H9 (cell line): ENCODE data around the gene AMOTL1. TPM values are rescaled to one million over a fixed set of nuclear protein-coding genes. Genes with fewer than 3 reads are reported as not detected.
"Not testable (repeated sequence)": the region's sequence is repeated elsewhere in the genome, so short reads cannot be mapped to it uniquely, and the experiment has no call there.

ENCODE experiments used
- DNase-seq: peaks from one replicate; pipeline ENCODE4 v3.0.0-alpha.2; 2017
- H2AFZ ChIP-seq: one replicate; pipeline ENCODE4 v1.6.1; 2013; ENCODE audit warnings: mild to moderate bottlenecking, low read length, control low read depth, moderate library complexity
- H2AK5ac ChIP-seq: 2 replicates; pipeline ENCODE4 v1.6.1; 2013; ENCODE audit warnings: low read length, control low read depth, mixed read lengths; ENCODE audit not compliant: insufficient read length
- H2BK120ac ChIP-seq: one replicate; pipeline ENCODE4 v1.6.1; 2013; ENCODE audit warnings: low read depth, mild to moderate bottlenecking, low read length, control low read depth, inconsistent platforms; ENCODE audit not compliant: poor library complexity, severe bottlenecking
- H2BK12ac ChIP-seq: 2 replicates; pipeline ENCODE4 v1.6.1; 2013; ENCODE audit warnings: low read length, control low read depth, mixed read lengths, low read depth; ENCODE audit not compliant: insufficient read length
- H2BK15ac ChIP-seq: 2 replicates; pipeline ENCODE4 v1.6.1; 2013; ENCODE audit warnings: low read depth, low read length, control low read depth
- H2BK20ac ChIP-seq: one replicate; pipeline ENCODE4 v1.6.1; 2013; ENCODE audit warnings: low read depth, mild to moderate bottlenecking, low read length, control low read depth, inconsistent platforms; ENCODE audit not compliant: poor library complexity, severe bottlenecking
- H2BK5ac ChIP-seq: 2 replicates; pipeline ENCODE4 v1.6.1; 2013; ENCODE audit warnings: low read length, control low read depth, mixed read lengths; ENCODE audit not compliant: insufficient read length
- H3K14ac ChIP-seq: 2 replicates; pipeline ENCODE4 v1.6.1; 2013; ENCODE audit warnings: low read length, control low read depth; ENCODE audit not compliant: insufficient read depth
- H3K18ac ChIP-seq: 2 replicates; pipeline ENCODE4 v1.6.1; 2013; ENCODE audit warnings: low read depth, mild to moderate bottlenecking, mixed read lengths, low read length, control low read depth; ENCODE audit not compliant: insufficient read length
- H3K23ac ChIP-seq: 2 replicates; pipeline ENCODE4 v1.6.1; 2013; ENCODE audit warnings: low read length, control low read depth, mixed read lengths, low read depth; ENCODE audit not compliant: insufficient read length
- H3K23me2 ChIP-seq: 2 replicates; pipeline ENCODE4 v1.6.1; 2013; ENCODE audit warnings: low read depth, mild to moderate bottlenecking, mixed read lengths, low read length, control low read depth; ENCODE audit not compliant: insufficient read length, poor library complexity, severe bottlenecking
- H3K27ac ChIP-seq: 2 replicates; pipeline ENCODE4 v1.5.1; 2013; ENCODE audit warnings: low read length, control low read depth, mixed read lengths, low read depth; ENCODE audit not compliant: insufficient read length
- H3K27me3 ChIP-seq: 2 replicates; pipeline ENCODE4 v1.6.1; 2013; ENCODE audit warnings: low read length, control low read depth, inconsistent platforms; ENCODE audit not compliant: insufficient read depth
- H3K4ac ChIP-seq: 2 replicates; pipeline ENCODE4 v1.6.1; 2013; ENCODE audit warnings: low read depth, mild to moderate bottlenecking, control low read depth, inconsistent platforms, low read length, moderate library complexity
- H3K4me1 ChIP-seq: 2 replicates; pipeline ENCODE4 v1.6.1; 2013; ENCODE audit warnings: low read length, control low read depth, inconsistent platforms; ENCODE audit not compliant: insufficient read depth
- H3K4me2 ChIP-seq: 2 replicates; pipeline ENCODE4 v1.6.1; 2013; ENCODE audit warnings: low read length, control low read depth, mixed read lengths; ENCODE audit not compliant: insufficient read length, insufficient read depth
- H3K56ac ChIP-seq: 2 replicates; pipeline ENCODE4 v1.6.1; 2013; ENCODE audit warnings: low read depth, mild to moderate bottlenecking, mixed read lengths, low read length, control low read depth; ENCODE audit not compliant: insufficient read length
- H3K79me1 ChIP-seq: 2 replicates; pipeline ENCODE4 v1.6.1; 2013; ENCODE audit warnings: low read depth, mild to moderate bottlenecking, moderate library complexity, low read length, control low read depth, inconsistent platforms; ENCODE audit not compliant: insufficient read depth, poor library complexity, severe bottlenecking
- H3K79me2 ChIP-seq: 2 replicates; pipeline ENCODE4 v1.6.1; 2013; ENCODE audit warnings: low read length, control low read depth, inconsistent platforms; ENCODE audit not compliant: insufficient read depth
- H3K9ac ChIP-seq: 2 replicates; pipeline ENCODE4 v1.6.1; 2013; ENCODE audit warnings: low read length, control low read depth, mixed read lengths; ENCODE audit not compliant: insufficient read length; ENCODE audit errors: extremely low read depth
- H3K9me3 ChIP-seq: one replicate; pipeline ENCODE4 v1.6.1; 2013; ENCODE audit warnings: low read depth, low read length, inconsistent platforms; ENCODE audit not compliant: control insufficient read depth
- H3T11ph ChIP-seq: one replicate; pipeline ENCODE4 v1.6.1; 2013; ENCODE audit warnings: mild to moderate bottlenecking, low read length, control low read depth, inconsistent platforms
- H4K20me1 ChIP-seq: one replicate; pipeline ENCODE4 v1.6.1; 2013; ENCODE audit not compliant: control insufficient read depth, insufficient read length, insufficient read depth
- H4K5ac ChIP-seq: 2 replicates; pipeline ENCODE4 v1.6.1; 2013; ENCODE audit warnings: low read depth, mild to moderate bottlenecking, mixed read lengths, low read length, control low read depth; ENCODE audit not compliant: insufficient read length
- H4K8ac ChIP-seq: replicated peaks from 2 replicates; pipeline ENCODE4 v1.6.1; 2013; ENCODE audit warnings: low read length, control low read depth, mixed read lengths, low read depth; ENCODE audit not compliant: insufficient read length
- H4K91ac ChIP-seq: 2 replicates; pipeline ENCODE4 v1.6.1; 2013; ENCODE audit warnings: low read depth, mild to moderate bottlenecking, moderate library complexity, mixed read lengths, low read length, control low read depth; ENCODE audit not compliant: insufficient read length
- H3K27ac Mint-ChIP-seq, 3 experiments: 2 replicates in 2 of 3; 3 replicates in 1 of 3; pipeline ENCODE4 v1.8.0; 2020 to 2021; ENCODE audit warnings: mixed read lengths in 3 of 3, mild to moderate bottlenecking in 1 of 3, moderate library complexity in 1 of 3
- H3K27me3 Mint-ChIP-seq: 2 replicates; pipeline ENCODE4 v1.8.0; 2021; ENCODE audit warnings: low read depth, mild to moderate bottlenecking, moderate library complexity, mixed read lengths
- H3K36me3 Mint-ChIP-seq, 3 experiments: 2 replicates in 2 of 3; 3 replicates in 1 of 3; pipeline ENCODE4 v1.8.0; 2020 to 2021; ENCODE audit warnings: low read depth in 3 of 3, mixed read lengths in 3 of 3; ENCODE audit not compliant: insufficient read depth in 1 of 3
- H3K4me1 Mint-ChIP-seq, 2 experiments: 2 replicates each; pipeline ENCODE4 v1.8.0; 2020; ENCODE audit warnings: mixed read lengths in 2 of 2
- H3K4me3 Mint-ChIP-seq, 2 experiments: 2 replicates in 1 of 2; 3 replicates in 1 of 2; pipeline ENCODE4 v1.8.0; 2020 to 2021; ENCODE audit warnings: mild to moderate bottlenecking in 2 of 2, mixed read lengths in 2 of 2, moderate library complexity in 1 of 2
- H3K9me3 Mint-ChIP-seq, 2 experiments: 2 replicates in 1 of 2; 3 replicates in 1 of 2; pipeline ENCODE4 v1.8.0; 2020; ENCODE audit warnings: mild to moderate bottlenecking in 2 of 2, mixed read lengths in 2 of 2, moderate library complexity in 1 of 2
- WGBS: extraction: QIAGEN DNeasy Blood & Tissue Kit; methylation state at CpG from one replicate; pipeline ENCODE4 v1.1.7; 2013; ENCODE audit warnings: missing lambda C conversion rate, low lambda C conversion rate, mixed read lengths; ENCODE audit not compliant: insufficient read length; ENCODE audit errors: extremely low coverage; 5-methylcytosine and 5-hydroxymethylcytosine counted together
- total RNA-seq: library from RNA; stranded (reverse); gene quantifications from 2 replicates; pipeline ENCODE4 v1.2.1, GENCODE V29; 2021
- TF ChIP-seq, protein P1 (sequence below): fragments of 200-600 bp; sonication (generic); conservative IDR thresholded peaks from 3 replicates; pipeline ENCODE4 v1.8.0; 2021; ENCODE audit warnings: antibody characterized with exemption, mild to moderate bottlenecking

AMOTL1 gene
- total RNA-seq, 1 experiment from 2014 or later = 18.5 TPM

DNA sequence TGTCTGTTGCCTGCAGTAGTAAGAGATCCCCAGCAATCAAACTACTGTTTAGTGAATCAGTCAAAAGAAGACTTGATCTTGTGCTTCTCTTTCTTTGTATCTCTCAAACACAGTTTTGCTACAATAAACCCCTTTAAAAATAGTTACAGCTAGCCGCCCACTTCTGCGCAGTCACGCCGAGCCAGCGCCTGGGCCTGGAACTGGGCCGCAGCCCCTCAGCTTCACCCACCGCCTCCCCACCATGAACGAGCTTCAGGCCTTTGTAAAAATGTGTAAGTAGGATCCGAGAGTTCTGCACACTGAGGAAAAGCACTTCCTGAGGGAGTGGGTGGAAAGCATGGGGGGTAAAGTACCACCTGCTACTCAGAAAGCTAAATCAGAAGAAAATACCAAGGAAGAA lies 144.7 kb downstream of the AMOTL1 start:
- Histone ChIP-seq H3K9ac (no peak overlapping the region), H2AFZ (no peak overlapping the region), H3K4me1 (no peaks in the 10 kb centered on the region), H3K9me3 (no peaks in the 10 kb centered on the region), H4K91ac (no peak overlapping the region), H3K79me1 (no peaks in the 10 kb centered on the region), H2BK120ac (no peak overlapping the region), H2BK15ac (no peak overlapping the region), H3T11ph (no peak overlapping the region), H3K4ac (no peak overlapping the region), H3K79me2 (no peaks in the 10 kb centered on the region), H4K20me1 (no peaks in the 10 kb centered on the region), H2BK5ac (no peak overlapping the region), H3K18ac (no peak overlapping the region), H3K27me3 (no peaks in the 10 kb centered on the region), H2BK20ac (no peak overlapping the region), H2BK12ac (no peak overlapping the region), H3K23ac (no peak overlapping the region), H2AK5ac (no peak overlapping the region), H4K5ac (no peak overlapping the region), H3K23me2 (no peaks in the 10 kb centered on the region), H4K8ac (no peak overlapping the region), H3K56ac (no peak overlapping the region), H3K4me2 (no peak overlapping the region), H3K14ac (no peak overlapping the region), H3K27ac (no peak overlapping the region)
- no peak overlapping the region for H3K4me3 Mint-ChIP-seq
- DNase-seq = no peak
- H3K36me3 Mint-ChIP-seq = no peaks in the 10 kb centered on the region
- no peaks in the 10 kb centered on the region for H3K9me3 Mint-ChIP-seq
- TF ChIP-seq, protein P1, sequence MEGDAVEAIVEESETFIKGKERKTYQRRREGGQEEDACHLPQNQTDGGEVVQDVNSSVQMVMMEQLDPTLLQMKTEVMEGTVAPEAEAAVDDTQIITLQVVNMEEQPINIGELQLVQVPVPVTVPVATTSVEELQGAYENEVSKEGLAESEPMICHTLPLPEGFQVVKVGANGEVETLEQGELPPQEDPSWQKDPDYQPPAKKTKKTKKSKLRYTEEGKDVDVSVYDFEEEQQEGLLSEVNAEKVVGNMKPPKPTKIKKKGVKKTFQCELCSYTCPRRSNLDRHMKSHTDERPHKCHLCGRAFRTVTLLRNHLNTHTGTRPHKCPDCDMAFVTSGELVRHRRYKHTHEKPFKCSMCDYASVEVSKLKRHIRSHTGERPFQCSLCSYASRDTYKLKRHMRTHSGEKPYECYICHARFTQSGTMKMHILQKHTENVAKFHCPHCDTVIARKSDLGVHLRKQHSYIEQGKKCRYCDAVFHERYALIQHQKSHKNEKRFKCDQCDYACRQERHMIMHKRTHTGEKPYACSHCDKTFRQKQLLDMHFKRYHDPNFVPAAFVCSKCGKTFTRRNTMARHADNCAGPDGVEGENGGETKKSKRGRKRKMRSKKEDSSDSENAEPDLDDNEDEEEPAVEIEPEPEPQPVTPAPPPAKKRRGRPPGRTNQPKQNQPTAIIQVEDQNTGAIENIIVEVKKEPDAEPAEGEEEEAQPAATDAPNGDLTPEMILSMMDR = no peak
- H3K27ac Mint-ChIP-seq = no peak overlapping the region
- H3K27me3 Mint-ChIP-seq = peaks cover 4% of the 10 kb centered on the region; the same call in 1 of the 2 replicates
- H3K4me1 Mint-ChIP-seq = no peaks in the 10 kb centered on the region; a peak in 1 of 4 replicates
- WGBS = no CpG with 5 or more reads among the region's 9 CpGs

DNA sequence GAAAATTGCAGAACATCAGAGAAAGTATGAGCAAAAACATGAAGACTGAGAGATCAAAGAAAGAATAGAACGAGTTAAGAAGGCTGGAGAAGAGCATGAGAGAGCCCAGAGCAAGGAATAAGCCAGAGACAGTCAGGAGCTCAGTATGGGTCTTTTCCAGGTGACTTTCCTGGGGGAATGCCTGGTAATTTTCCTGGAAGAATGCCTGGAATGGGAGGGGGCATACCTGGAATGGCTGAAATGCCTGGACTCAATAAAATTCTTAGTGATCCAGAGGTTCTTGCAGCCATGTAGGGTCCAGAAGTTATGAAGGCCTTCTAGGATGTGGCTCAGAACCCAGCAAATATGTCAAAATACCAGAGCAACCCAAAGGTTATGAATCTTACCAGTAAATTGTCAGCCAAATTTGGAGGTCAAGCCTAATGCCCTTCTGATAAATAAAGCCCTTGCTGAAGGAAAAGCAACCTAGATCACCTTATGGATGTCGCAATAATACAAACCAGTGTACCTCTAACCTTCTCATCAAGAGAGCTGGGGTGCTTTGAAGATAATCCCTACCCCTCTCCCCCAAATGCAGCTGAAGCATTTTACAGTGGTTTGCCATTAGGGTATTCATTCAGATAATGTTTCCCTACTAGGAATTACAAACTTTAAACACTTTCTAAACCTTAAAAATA lies 145.7 kb downstream of the AMOTL1 start:
- H3K18ac ChIP-seq, H3K4me1 Mint-ChIP-seq, H4K91ac ChIP-seq, H3K27ac ChIP-seq, H3K27me3 Mint-ChIP-seq, H3K9me3 ChIP-seq, H3K4me1 ChIP-seq, H3K36me3 Mint-ChIP-seq, H2AK5ac ChIP-seq, H3K14ac ChIP-seq, H2AFZ ChIP-seq, H4K8ac ChIP-seq, H3K23me2 ChIP-seq, H3K4me3 Mint-ChIP-seq, H2BK15ac ChIP-seq, H3K23ac ChIP-seq, H3K56ac ChIP-seq, DNase-seq, H3K4ac ChIP-seq, H3K27ac Mint-ChIP-seq, H2BK5ac ChIP-seq, H4K5ac ChIP-seq, H2BK12ac ChIP-seq, H3K79me2 ChIP-seq, H3K79me1 ChIP-seq, H3K27me3 ChIP-seq, H4K20me1 ChIP-seq, H3K4me2 ChIP-seq, H3K9ac ChIP-seq, H2BK120ac ChIP-seq, H3T11ph ChIP-seq, H3K9me3 Mint-ChIP-seq, H2BK20ac ChIP-seq: not testable (repeated sequence)
- WGBS = no CpG with 5 or more reads among the region's 2 CpGs
